ENCODE results near the gene UBE2E2.

DNA sequence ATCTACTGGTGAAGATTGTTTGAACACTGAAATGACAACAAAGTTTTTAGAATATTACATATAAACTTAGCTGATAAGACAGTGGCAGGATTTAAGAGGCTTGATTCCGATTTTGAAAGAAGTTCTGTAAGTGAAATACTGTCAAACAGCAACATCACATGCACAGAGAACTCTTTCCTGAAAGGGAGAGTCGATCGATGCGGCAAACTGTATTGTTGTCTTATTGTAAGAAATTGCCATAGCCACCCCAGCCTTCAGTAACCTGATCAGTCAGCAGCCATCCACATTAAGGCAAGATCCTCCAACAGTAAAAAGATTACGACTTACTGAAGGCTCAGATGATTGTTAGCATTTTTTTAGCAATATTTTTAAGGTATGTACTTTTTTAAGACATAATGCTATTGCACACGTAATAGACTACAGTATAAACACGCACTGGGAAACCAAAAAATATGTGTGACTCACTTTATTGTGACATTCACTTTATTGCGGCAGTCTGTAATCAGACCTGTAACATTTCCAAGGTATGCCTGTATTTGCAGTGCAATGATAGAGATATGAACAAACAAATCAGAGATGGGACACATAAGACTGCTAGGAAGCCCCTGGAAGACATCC lies 377.1 kb downstream of the UBE2E2 start:
- TF ChIP-seq GLIS3 (CRISPR knock-in tag; IDR thresholded peaks at IDR 0.05): no peak
- no peak for TF ChIP-seq ARNTL (CRISPR knock-in tag; IDR thresholded peaks at IDR 0.05; ENCODE audit: borderline replicate concordance, low read depth)
- TF ChIP-seq TCF4 (CRISPR knock-in tag; IDR thresholded peaks at IDR 0.05; ENCODE audit: borderline replicate concordance): no peak
- TF ChIP-seq, protein P1, sequence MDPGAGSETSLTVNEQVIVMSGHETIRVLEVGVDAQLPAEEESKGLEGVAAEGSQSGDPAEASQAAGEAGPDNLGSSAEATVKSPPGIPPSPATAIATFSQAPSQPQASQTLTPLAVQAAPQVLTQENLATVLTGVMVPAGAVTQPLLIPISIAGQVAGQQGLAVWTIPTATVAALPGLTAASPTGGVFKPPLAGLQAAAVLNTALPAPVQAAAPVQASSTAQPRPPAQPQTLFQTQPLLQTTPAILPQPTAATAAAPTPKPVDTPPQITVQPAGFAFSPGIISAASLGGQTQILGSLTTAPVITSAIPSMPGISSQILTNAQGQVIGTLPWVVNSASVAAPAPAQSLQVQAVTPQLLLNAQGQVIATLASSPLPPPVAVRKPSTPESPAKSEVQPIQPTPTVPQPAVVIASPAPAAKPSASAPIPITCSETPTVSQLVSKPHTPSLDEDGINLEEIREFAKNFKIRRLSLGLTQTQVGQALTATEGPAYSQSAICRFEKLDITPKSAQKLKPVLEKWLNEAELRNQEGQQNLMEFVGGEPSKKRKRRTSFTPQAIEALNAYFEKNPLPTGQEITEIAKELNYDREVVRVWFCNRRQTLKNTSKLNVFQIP (CRISPR knock-in tag; IDR thresholded peaks at IDR 0.05; ENCODE audit: borderline replicate concordance, low read depth): no peak
- no peak for TF ChIP-seq ZNF565 (CRISPR knock-in tag; conservative IDR thresholded peaks at IDR 0.05; ENCODE audit: low read depth)
- no peak for TF ChIP-seq PPARA (CRISPR knock-in tag; IDR thresholded peaks at IDR 0.05; ENCODE audit: borderline replicate concordance)
- no peak for TF ChIP-seq TOX (CRISPR knock-in tag; IDR thresholded peaks at IDR 0.05; ENCODE audit: borderline replicate concordance)
- TF ChIP-seq, protein P2, sequence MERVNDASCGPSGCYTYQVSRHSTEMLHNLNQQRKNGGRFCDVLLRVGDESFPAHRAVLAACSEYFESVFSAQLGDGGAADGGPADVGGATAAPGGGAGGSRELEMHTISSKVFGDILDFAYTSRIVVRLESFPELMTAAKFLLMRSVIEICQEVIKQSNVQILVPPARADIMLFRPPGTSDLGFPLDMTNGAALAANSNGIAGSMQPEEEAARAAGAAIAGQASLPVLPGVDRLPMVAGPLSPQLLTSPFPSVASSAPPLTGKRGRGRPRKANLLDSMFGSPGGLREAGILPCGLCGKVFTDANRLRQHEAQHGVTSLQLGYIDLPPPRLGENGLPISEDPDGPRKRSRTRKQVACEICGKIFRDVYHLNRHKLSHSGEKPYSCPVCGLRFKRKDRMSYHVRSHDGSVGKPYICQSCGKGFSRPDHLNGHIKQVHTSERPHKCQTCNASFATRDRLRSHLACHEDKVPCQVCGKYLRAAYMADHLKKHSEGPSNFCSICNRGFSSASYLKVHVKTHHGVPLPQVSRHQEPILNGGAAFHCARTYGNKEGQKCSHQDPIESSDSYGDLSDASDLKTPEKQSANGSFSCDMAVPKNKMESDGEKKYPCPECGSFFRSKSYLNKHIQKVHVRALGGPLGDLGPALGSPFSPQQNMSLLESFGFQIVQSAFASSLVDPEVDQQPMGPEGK (CRISPR knock-in tag; IDR thresholded peaks at IDR 0.05; ENCODE audit: borderline replicate concordance): no peak
